Superior temporal gyrus (tissue), 1 donor: Measurements from ENCODE around the gene HIVEP3.
"Not testable (repeated sequence)": the region's sequence is repeated elsewhere in the genome, so short reads cannot be mapped to it uniquely, and the experiment has no call there.

Experiments
- DNase-seq: peaks from one replicate; pipeline ENCODE4 v3.0.0-alpha.2; 2016; ENCODE audit errors: extremely low spot score

HIVEP3 gene

DNA sequence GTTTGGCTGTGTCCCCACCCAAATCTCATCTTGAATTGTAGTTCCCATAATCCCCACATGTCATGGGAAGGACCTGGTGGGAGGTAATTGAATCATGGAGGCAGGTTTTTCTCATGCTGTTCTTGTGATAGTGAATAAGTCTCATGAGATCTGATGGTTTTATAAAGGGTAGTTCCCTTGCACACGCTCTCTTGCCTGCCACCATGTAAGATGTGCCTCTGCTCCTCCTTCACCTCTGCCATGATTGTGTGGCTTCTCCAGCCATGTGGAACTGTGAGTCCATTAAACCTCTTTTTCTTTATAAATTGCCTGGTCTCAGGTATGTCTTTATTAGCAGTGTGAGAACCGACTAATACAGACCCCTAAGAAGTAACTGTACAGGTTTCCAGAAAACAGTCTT lies 2.5 kb upstream of the HIVEP3 start:
- not testable (repeated sequence) for DNase-seq

DNA sequence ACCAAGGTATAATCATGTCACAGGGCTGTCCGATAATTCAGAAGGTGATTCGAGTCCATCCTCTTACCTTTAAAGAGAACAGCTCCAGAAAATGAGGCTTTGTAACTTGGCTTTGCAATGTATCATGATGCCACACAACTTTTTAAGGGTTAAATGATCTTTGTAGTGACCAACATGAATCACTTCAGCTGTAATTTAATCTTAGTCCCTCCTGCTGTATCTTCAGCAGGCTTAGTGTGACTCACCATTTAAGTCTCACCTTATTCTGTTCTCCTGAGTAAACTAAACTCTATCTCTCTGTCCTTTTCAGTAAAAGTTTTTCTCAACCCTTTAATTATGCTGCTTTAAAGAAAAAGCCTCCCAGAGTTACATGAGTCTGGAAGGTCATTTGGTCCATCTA lies 1.9 kb upstream of the HIVEP3 start:
- DNase-seq, result no peak

DNA sequence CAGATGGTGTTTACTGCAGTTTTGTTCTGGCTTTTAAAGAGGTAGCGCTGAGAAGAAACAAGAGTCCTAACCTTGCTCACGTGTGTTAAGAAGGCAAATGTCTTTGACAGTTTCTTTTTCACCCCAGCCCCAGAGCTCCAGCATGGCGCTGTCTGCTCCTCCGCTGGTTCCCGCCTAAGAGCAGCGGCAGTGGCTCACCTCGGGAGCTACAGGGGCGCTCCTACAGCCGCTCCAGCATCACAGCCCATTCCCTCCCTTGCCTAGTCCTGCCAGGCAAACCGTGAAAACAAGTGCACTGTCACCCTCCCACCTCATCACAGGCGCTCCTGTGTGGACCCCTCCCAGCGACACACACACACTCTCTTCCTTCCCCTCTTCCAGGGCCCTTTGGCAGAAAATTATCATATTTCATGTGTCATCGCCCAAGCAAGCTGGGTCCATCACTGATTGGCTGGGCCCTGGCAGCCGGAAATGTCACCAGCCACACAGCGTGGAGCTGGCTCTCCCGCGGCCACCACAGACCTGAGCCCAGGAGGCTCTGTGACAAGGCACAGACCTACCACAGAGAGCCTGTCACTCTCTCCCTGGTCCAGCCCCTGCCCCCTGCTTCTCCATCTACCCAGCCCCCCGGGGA lies 1.2 kb upstream of the HIVEP3 start:
- DNase-seq, result peak; percentile 64

DNA sequence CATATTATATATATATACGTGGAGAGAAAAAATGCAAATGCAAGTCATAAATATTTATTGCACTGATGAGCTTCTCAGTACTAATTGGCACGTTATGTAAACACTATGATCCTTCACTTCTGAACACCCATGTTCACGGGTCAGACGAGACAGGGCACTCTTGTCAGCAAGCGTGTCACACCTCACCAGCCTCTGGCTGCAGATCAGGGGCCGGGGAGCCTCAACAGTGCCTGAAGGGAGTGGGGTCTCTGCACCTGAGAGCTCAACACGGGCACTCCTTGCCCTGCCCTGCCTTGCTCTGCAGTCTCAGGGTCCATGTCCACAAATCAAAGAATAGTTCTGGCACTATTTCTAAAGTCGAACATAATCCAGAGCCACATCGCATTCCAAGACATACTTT lies 409 bp upstream of the HIVEP3 start:
- DNase-seq, result peak; percentile 16

DNA sequence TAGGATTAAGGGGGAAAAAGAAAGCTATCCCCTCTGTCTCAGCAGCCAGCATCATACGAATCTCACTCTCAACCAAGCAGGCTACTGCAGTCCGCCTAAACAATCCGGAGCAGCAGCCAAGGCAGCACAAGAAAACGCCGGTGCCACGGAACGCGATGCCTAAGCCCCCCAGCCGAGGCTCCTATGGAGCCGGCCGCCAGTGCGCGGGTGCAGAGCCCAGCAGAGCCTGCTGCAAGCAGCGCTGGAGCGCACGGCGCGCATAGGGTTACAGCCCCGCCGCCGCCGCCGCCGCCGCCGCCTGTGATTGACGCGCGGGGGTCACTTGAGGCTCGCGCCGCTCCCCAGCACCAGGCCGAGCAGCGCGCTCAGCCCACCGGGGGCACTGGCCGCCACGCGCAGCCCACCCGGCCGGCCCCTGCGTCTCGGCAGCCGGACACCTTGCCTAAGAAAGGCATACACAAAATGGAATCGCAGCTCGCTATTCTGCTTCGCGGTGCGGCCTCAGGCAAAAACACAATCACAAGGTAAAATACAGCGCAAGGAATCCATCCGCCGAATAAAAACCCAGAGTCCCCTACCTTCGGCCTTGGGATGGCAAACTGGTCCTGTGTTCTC lies 780 bp downstream of the HIVEP3 start:
- no peak for DNase-seq

DNA sequence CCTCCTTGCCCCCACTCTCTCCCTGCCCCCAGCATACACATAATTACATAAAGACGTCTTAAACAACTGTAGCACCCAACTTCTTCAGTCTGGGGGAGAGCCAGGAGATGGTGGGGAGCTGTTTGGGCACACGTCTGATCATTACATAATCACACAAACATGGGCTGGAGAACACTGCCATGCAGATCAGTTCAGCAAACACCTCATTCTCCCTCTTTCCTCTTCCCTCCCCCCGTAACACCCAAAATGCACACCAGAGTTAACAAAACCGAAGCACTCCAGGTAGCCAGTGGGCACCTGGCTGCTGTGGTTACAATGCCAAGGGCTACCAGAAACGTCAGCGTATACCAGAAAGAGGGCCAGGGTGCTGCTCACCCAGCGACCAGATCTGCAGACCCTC lies 1.6 kb downstream of the HIVEP3 start:
- DNase-seq, result peak; percentile 26

DNA sequence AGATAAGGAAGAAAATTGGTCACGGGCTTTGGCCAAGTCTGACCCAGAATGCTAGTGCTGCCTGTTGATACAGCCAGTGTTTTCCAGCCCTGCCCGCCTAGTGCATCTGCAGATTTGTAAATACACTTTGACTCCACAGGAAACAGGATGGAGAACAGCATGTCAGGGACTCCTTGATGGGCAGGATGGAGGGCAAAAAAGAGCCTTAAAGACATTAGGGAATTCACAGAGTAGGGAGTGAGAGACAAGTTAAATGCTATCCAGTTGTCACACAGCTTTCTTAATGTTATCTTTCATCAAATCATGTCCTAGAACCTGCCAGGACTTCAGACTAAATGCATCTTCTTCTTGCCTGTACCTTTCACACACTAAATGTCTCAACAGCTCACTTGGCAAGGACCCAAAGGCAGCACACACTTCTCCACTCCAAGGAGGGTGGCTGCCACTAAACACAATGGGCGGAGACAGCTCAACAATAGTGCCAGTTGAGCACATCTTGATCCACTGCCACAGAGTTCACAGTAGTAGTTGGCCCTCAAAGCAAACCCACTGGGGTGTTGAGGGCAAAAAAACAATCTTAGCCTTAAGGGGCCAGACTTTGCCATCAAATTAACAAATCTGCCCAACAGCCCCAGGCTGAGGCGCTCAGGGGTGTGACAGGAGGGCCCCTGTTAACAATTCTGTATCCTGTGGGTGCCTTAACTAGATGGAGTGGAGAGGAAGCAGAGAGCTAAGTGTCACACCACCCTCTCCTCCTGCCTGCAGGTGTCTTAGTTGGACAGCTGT lies 2.7 kb downstream of the HIVEP3 start:
- peak; percentile 55 for DNase-seq

DNA sequence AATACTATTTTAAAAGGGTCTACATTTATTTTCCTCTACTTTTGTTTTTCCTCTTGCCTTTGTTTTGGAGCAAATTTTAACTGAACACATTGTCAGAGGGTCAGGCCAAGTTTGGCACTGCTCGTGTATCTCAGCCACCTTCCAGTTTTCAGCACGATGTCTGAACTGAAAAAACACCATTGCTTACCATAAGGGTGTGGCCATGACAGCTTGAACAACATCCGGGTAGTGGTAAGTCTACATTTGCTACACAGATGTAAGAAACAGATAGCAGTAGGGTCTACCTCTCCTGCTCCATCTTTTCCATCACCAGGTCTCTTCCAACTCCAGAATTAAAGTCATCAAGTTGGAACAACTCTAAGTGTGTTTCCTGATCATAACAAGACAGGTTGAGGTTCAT lies 4.2 kb downstream of the HIVEP3 start:
- DNase-seq, result no peak

DNA sequence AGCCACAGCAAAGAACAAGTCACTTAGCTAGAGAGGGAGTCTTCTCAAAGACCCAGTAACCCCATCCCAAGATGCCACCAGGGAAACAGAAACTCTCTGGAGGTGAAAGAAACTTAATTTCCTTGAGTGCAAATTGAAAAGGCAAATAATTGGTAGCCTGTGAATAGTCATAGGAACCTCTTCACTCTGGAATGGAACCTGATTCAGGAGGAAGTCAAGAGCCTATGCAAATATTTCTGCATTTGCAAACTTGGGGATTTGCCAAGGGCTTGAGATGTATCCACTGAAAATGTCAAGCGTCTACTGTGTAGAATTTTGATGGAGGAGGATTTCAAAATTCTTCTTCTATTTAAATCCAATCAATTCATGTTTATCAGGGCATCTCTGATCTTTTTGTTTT lies 5.7 kb downstream of the HIVEP3 start:
- DNase-seq, result no peak

DNA sequence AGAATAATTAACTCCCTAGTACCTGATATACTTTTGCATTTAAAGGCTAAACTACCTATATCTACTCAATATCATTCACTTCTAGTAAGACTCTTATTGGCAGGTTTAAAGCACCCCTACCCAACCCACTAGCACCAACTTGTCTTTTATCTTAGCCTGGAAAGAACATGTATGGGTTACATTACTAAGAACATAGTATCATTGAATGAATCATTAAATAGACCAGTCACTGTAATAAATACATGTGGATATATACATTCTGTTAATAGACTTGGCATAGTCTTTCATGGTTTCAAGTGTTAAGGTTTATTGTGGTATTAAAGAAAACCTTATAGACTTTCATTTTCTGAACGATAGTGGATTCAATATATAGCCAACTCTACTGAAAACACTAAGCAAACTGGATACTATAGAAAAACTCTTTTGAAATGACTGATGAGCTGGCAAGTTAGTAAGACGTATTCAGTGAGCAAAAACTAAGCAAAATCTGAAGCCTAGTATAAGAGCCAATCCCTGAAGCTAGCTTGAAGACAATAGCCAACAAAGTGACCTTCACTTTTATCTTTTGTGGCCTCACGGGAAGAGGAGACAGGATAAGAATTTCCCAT lies 10.3 kb downstream of the HIVEP3 start:
- no peak for DNase-seq

DNA sequence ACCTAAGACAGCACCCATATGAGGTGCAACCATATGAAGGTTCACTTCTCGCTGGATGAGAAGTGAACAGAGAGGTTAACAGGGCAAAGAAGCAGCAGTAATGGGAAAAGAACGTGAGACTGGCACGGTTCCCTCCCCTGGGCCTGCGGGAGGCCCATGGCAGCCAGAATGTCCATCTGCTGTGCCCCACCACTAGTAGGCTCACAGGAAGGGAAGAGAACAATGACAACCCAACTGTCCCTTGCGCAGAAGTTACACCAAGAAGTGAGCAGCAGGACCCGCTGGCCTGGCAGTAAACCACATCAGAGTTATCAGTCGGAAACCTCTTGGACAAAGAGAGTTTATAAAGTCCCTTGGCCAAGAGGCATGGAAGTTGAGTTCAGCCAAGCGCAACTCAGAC lies 11.3 kb downstream of the HIVEP3 start:
- DNase-seq, result no peak

DNA sequence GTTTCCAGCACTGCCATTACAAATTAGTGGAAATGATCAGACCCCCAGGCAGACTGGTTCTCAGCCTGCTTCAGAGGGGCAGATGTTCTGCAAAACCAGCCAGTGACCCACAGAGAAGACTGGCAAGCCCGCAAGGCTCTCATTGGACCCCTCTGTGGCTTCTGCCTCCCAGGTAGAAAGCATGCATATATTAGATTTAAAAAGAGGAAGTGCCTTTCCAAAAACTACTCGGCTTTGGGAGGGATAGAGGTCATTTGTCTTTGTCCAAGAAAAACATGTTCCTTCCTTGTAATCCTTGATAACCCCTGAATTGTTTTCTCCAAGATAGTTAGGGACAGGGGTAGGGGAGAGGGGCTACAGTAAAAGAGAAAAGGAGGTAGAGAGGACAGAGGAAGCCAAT lies 11.8 kb downstream of the HIVEP3 start:
- DNase-seq, result no peak

DNA sequence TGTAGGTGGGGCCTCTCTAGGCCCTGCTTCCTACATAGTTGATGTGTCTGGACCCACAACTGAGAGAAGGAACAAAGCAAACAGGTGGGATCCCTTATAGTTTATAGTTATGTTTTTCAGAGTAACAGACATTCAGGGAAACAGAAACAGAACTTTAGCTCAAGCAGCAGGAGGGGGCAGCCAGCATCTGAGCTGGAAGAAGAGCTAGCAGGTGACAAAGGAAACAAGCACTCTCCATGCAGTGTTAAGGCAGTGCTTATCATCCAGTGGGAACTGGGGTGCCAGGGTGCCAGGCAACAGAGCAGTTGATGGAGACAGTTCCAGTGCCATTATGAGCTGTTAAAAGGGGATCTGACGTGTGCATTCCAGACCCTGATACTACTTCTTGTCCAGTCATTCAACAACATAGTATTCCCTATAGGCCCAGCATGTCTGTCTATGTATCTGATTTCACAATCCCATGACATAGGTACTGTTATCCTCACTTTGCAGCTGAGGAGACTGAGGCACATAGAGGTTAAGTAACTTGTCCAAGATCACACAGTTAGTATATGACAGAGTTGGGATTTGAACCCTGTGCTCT lies 13.5 kb downstream of the HIVEP3 start:
- DNase-seq, result no peak

DNA sequence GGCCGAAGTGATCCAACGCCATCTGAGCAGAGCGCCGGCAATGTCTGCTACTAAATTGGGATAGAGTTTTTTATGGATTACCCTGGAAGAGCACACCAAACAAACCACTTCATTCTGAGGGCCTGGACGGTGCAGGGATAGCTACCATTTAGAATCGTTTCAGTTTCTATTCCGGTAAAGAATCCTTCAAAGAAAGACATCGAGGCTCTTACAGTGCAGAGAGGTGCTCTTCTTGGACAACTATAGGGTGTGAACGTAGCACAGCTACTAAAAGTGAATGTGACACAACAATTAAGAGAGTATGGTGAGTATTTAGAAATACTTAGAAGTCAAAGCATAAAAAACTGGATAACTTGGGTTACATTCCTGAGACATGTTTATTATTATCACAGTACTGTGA lies 16.1 kb downstream of the HIVEP3 start:
- DNase-seq, result no peak

DNA sequence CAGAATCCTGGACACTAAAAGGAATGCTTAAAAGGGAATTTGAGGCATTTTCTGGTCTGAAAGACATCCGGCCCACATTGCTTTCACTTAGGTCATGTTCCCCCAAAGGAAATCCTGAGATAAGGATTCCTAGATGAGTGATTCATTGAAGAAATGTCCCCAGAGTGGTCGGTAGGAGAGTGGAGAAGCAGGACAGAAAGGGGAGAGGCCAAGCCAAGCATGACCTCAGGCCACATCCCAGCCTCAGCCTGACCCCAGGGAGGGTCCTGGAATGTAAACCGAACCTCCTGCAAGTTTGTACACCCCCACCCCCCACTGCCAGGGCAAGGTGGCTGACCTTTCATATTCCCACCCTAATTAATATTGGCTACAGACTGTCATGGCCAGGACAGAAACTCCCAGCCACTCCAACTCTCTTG lies 16.6 kb downstream of the HIVEP3 start:
- DNase-seq, result no peak

DNA sequence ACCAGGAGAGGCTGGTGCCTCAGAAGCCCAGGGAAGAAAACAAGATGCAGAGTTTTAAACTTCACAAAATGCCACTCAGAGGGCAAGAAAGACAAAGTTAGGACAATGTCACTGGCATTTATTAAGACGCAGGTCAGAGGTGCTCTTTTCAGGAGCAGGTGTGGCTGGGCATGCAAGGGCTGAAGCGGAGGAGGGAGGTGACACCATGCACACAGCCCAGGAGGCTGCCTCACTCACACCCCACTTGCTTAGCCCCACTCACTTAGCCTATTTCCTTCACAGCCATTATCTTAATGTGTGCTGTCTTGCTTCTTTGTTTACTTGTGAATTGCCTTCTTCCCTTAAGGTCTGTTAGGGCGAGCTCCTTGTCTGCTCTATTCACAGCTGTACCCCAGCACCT lies 17.2 kb downstream of the HIVEP3 start:
- no peak for DNase-seq

DNA sequence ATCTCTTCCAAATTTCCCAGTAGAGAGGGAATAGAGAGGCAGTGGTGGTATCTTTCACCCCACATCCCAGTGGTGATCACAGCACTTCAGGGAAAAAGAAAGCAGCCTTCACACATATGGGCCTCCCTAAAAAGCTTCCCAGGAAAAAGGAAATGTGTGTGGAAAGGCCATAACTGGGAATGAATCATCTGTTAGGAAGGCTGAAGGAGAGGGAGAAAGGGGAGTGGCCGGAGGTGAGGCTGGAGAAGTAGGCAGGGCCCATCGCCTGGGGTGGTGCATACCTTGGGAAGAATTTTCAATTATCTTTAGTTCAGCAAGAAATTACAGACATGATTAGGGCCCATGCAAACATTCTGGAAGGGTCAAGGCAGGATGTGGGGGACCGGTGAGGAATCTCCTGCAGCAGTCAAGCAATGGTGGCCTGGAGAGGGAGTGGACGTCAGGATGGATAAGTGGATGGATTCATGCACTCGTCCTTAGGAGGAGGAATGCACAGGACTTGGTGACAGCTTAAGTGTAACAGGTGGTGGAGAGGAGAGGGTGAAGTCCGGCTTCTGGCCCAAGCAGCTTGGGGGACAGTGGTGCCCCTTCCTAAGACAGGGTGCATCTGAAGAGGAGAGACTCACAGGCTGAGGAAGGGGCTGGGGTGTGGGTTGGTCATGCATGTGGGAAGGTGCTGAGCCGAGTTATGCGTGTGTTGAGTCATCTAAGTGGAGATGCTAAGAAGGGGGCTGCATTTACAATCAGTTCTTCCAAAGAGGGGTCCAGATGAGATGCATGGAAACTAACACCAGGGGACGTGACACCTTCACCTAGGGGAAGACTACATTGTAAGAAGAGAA lies 17.9 kb downstream of the HIVEP3 start:
- DNase-seq, result no peak

DNA sequence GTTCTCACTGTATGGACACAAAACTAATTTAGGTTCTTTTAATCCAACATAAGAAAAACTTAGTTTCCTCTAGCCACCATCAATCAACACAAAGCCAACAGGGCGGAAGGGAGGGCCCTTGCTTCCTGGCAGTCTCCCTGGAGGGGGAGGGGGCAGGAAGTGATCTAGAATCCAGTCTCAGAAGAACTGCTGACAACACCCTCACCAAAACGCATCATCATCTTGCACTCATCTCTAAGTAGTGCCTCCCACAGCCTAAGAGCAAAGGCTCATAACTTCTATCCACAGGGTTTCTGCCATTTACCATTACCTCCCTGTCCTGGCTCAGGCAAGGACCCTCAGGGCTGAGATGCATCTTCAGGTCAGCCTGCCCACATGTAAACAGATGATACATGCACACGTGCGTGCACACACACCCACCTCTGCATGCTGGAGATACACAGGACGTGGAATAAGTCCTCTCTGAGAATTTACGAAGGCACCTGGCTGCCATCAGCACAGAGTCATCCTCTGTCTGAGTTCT lies 20.5 kb downstream of the HIVEP3 start:
- DNase-seq, result no peak

DNA sequence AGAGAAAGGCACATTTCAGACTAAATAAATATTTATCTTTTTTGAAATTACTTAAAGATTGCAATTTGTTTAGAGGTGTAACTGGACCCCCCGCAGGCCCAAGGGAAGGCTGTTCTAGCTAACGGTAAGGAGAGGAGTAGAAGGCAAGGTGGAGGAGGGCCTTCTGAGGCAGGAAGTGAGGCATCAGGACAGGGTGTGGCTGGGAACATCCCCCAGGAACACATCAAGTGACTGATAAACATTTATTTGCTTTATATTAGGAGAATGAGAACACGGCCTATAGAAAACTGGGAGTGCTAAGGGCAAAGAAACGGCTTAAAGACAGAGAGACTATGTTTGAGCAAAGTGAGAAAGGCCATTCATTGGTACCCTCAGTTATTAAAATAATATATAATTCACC lies 23.2 kb downstream of the HIVEP3 start:
- DNase-seq, result no peak

DNA sequence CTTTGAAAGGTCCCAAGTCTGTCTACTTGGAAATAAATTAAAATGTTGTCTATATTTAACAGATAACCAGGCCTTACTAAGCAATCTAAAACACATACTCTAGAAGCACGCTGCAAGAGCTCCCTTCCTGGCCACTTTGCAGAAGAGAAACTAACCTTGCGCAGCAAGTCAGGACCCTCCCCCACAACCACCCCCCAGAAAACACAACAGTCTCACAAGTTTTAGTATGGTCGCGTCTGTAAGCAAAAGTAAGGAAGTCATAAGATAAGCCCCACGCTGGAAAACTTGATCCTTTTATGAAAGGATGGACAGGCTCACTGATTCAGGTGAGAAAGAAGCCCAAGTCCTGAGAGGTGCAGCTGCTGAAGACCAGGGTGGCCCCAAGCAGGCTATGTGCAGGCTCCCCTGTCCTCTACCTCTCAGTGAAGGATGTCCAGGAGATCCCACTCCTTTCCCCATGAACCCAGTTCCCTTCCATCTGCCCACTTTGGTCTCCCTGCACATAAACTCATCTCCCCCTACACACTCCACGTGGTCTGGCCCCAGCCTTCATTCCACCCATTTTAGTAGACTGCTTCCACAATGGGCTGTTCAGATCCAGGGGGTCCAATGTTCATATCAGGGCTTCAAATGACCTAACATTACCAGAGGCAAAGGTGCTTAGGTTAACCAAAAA lies 23.8 kb downstream of the HIVEP3 start:
- no peak for DNase-seq
